Adrenal gland (tissue), 5 donors: ENCODE data around the gene UCN3.

ENCODE experiments used
- CTCF ChIP-seq, 6 experiments: fragments of 450-650 bp in 4 of 6; fragments of 200-600 bp in 2 of 6; sonication (generic) in 1 of 6; IDR thresholded peaks; 1 replicate in 5 of 6; 2 replicates in 1 of 6; pipeline versions ENCODE4 v1.5.1 to v1.8.0; 2016 to 2021; ENCODE audit warnings: antibody characterized with exemption in 6 of 6, mild to moderate bottlenecking in 2 of 6, moderate library complexity in 1 of 6
- POLR2A ChIP-seq, 2 donors: fragments of 450-650 bp; IDR thresholded peaks; one replicate each; pipeline ENCODE4 v1.6.1; 2017; ENCODE audit warnings: antibody characterized with exemption in 2 of 2, mild to moderate bottlenecking in 2 of 2, moderate library complexity in 1 of 2
- donor health status: DM: no; HTN: no; CAD: no.

- TF ChIP-seq POLR2A (IDR thresholded peaks at IDR 0.05) (no peak), CTCF (IDR thresholded peaks at IDR 0.05) (no peak)
Measured at GRCh38 chr10:5391790-5392189, 27.0 kb downstream of the UCN3 start.
